ENCODE measurements around the gene CLEC1A.

DNA sequence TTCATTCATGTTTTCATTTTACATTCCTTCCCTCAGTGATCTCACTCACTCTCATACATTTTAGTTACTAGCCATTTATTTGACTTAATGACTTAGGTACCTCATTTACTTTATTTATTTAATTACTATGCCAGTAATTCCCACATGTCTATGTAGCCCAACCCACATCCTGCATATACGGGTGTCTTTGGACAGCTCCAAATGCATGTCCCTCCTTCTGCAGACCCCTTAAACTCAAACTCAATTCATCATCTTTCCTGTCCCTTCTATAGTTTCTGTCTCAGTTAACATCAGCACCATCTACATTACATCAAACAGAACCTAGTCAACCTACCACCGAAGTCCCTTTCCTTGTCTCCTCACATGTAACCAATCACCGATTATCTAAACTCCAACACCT is 2.8 kb downstream of the CLEC1A start:
- TF ChIP-seq RAD21 (conservative IDR thresholded peaks at IDR 0.05) (no peak), MXI1 (conservative IDR thresholded peaks at IDR 0.05; ENCODE audit: poor library complexity, severe bottlenecking) (no peak), POLR2AphosphoS5 (IDR thresholded peaks at IDR 0.05) (no peak)
- TF ChIP-seq, protein P1, sequence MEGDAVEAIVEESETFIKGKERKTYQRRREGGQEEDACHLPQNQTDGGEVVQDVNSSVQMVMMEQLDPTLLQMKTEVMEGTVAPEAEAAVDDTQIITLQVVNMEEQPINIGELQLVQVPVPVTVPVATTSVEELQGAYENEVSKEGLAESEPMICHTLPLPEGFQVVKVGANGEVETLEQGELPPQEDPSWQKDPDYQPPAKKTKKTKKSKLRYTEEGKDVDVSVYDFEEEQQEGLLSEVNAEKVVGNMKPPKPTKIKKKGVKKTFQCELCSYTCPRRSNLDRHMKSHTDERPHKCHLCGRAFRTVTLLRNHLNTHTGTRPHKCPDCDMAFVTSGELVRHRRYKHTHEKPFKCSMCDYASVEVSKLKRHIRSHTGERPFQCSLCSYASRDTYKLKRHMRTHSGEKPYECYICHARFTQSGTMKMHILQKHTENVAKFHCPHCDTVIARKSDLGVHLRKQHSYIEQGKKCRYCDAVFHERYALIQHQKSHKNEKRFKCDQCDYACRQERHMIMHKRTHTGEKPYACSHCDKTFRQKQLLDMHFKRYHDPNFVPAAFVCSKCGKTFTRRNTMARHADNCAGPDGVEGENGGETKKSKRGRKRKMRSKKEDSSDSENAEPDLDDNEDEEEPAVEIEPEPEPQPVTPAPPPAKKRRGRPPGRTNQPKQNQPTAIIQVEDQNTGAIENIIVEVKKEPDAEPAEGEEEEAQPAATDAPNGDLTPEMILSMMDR (IDR thresholded peaks at IDR 0.05; ENCODE audit: poor library complexity, severe bottlenecking): no peak
- TF ChIP-seq, protein P2, sequence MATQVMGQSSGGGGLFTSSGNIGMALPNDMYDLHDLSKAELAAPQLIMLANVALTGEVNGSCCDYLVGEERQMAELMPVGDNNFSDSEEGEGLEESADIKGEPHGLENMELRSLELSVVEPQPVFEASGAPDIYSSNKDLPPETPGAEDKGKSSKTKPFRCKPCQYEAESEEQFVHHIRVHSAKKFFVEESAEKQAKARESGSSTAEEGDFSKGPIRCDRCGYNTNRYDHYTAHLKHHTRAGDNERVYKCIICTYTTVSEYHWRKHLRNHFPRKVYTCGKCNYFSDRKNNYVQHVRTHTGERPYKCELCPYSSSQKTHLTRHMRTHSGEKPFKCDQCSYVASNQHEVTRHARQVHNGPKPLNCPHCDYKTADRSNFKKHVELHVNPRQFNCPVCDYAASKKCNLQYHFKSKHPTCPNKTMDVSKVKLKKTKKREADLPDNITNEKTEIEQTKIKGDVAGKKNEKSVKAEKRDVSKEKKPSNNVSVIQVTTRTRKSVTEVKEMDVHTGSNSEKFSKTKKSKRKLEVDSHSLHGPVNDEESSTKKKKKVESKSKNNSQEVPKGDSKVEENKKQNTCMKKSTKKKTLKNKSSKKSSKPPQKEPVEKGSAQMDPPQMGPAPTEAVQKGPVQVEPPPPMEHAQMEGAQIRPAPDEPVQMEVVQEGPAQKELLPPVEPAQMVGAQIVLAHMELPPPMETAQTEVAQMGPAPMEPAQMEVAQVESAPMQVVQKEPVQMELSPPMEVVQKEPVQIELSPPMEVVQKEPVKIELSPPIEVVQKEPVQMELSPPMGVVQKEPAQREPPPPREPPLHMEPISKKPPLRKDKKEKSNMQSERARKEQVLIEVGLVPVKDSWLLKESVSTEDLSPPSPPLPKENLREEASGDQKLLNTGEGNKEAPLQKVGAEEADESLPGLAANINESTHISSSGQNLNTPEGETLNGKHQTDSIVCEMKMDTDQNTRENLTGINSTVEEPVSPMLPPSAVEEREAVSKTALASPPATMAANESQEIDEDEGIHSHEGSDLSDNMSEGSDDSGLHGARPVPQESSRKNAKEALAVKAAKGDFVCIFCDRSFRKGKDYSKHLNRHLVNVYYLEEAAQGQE (IDR thresholded peaks at IDR 0.05; ENCODE audit: borderline replicate concordance): no peak
